IPS-18c (cell line): ENCODE data around the gene SELENOW.
"Not testable (repeated sequence)": the region's sequence is repeated elsewhere in the genome, so short reads cannot be mapped to it uniquely, and the experiment has no call there.

Experiments used
- H3K4me3 ChIP-seq: 2 replicates; pipeline ENCODE4 v1.7.0; 2013; ENCODE audit warnings: low read depth, mild to moderate bottlenecking, low read length, moderate library complexity; ENCODE audit not compliant: insufficient read depth
- H3K9me3 ChIP-seq: one replicate; pipeline ENCODE4 v1.6.1; 2013; ENCODE audit warnings: mild to moderate bottlenecking, low read length, moderate library complexity; ENCODE audit not compliant: control insufficient read depth, insufficient read depth

SELENOW gene

GRCh38 chr19:47755065-47755761 lies 23.3 kb upstream of the SELENOW start:
- H3K4me3 ChIP-seq = no peak overlapping the region

GRCh38 chr19:47755762-47756626 lies 22.5 kb upstream of the SELENOW start:
- H3K4me3 ChIP-seq = no peak overlapping the region

More at GRCh38 chr19:47755065-47755761, 23.3 kb upstream of the SELENOW start:
- no peaks in the 10 kb centered on the region for H3K9me3 ChIP-seq

GRCh38 chr19:47756627-47756929 lies 21.9 kb upstream of the SELENOW start:
- Histone ChIP-seq H3K9me3 (no peaks in the 10 kb centered on the region), H3K4me3 (no peak overlapping the region)

More at GRCh38 chr19:47755762-47756626, 22.5 kb upstream of the SELENOW start:
- H3K9me3 ChIP-seq = no peaks in the 10 kb centered on the region

- Histone ChIP-seq H3K9me3 (no peaks in the 10 kb centered on the region), H3K4me3 (no peak overlapping the region)
Measured at GRCh38 chr19:47756953-47757608, 21.4 kb upstream of the SELENOW start.

- no peaks in the 10 kb centered on the region for H3K9me3 ChIP-seq
- H3K4me3 ChIP-seq = no peak overlapping the region
Measured at GRCh38 chr19:47757617-47758442, 20.7 kb upstream of the SELENOW start.

GRCh38 chr19:47758443-47758804 lies 20.1 kb upstream of the SELENOW start:
- no peak overlapping the region for H3K4me3 ChIP-seq
- H3K9me3 ChIP-seq = no peaks in the 10 kb centered on the region

- H3K9me3 ChIP-seq = no peaks in the 10 kb centered on the region
- no peak overlapping the region for H3K4me3 ChIP-seq
Measured at GRCh38 chr19:47760632-47760999, 17.9 kb upstream of the SELENOW start.

- Histone ChIP-seq H3K9me3 (no peaks in the 10 kb centered on the region), H3K4me3 (no peak overlapping the region)
Measured at GRCh38 chr19:47761566-47761965, 16.9 kb upstream of the SELENOW start.

GRCh38 chr19:47762151-47762550 lies 16.4 kb upstream of the SELENOW start:
- Histone ChIP-seq H3K9me3 (no peaks in the 10 kb centered on the region), H3K4me3 (no peak overlapping the region)

- Histone ChIP-seq H3K4me3 (no peak overlapping the region), H3K9me3 (no peaks in the 10 kb centered on the region)
Measured at GRCh38 chr19:47762615-47763308, 15.7 kb upstream of the SELENOW start.

- H3K4me3 ChIP-seq, H3K9me3 ChIP-seq: not testable (repeated sequence)
Measured at GRCh38 chr19:47764705-47765104, 13.8 kb upstream of the SELENOW start.

GRCh38 chr19:47765523-47766358 lies 12.8 kb upstream of the SELENOW start:
- Histone ChIP-seq H3K9me3 (no peaks in the 10 kb centered on the region), H3K4me3 (no peak overlapping the region)

GRCh38 chr19:47766359-47766620 lies 12.2 kb upstream of the SELENOW start:
- Histone ChIP-seq H3K4me3 (no peak overlapping the region), H3K9me3 (no peaks in the 10 kb centered on the region)

- Histone ChIP-seq H3K9me3 (no peaks in the 10 kb centered on the region), H3K4me3 (no peak overlapping the region)
Measured at GRCh38 chr19:47766670-47767069, 11.8 kb upstream of the SELENOW start.

- H3K9me3 ChIP-seq = no peaks in the 10 kb centered on the region
- no peak overlapping the region for H3K4me3 ChIP-seq
Measured at GRCh38 chr19:47767349-47767748, 11.2 kb upstream of the SELENOW start.

- Histone ChIP-seq H3K4me3 (no peak overlapping the region), H3K9me3 (no peaks in the 10 kb centered on the region)
Measured at GRCh38 chr19:47768604-47769003, 9.9 kb upstream of the SELENOW start.
